HG02840 (cell line): ENCODE measurements around the gene KIF22.
A peak's percentile ranks its signal among the peaks of the same experiment; 100 is the strongest.
"Not testable (repeated sequence)": the region's sequence is repeated elsewhere in the genome, so short reads cannot be mapped to it uniquely, and the experiment has no call there.

Experiments
- ATAC-seq: cut with Tn5 transposase; IDR thresholded peaks from one replicate; pipeline ENCODE4 v1.9.1; 2021; ENCODE audit warnings: mild to moderate bottlenecking, moderate library complexity, moderate number of reproducible peaks; ENCODE audit not compliant: unreplicated experiment, low FRiP score

The KIF22 gene

DNA sequence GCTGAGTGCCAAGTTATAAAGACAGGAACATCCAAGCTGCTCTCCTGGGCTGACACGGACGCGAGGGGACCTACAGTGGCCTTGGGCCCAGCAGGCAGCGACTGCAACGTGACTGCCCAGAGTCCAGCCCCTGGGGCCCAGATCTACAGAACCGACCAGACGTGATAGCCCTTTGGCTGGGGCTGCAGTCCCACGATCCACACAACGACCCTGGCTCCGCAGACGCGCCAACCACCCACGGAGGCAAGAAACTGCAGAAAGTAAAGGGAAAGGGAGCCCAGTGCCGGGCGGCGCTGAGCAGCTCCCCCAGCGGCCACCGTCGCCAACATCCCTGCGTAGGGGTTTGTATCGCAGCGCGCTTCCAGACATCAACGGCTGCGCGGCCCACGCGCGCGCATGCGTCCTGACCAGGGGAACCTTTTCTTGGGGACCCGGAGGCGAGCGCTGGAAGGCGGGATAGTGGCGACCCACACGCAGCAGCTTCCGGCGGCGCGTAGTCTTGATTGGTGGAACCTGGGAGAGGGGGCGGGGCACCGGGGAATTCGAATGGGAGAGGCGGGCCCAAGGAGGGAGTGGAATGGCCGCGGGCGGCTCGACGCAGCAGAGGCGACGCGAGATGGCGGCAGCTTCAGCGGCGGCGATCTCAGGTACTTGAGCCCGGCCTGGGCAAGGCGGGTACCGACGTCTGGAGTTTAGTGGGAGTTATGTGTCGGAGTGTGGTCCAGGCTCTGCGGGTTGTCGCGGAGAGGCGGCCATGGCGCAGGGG is at the start of gene KIF22:
KIF22 (plus strand) TSS at position 569 of the 766 bp plus-strand sequence; CDS start at position 578, 9 bp downstream.
- ATAC-seq, result peak; percentile 88

DNA sequence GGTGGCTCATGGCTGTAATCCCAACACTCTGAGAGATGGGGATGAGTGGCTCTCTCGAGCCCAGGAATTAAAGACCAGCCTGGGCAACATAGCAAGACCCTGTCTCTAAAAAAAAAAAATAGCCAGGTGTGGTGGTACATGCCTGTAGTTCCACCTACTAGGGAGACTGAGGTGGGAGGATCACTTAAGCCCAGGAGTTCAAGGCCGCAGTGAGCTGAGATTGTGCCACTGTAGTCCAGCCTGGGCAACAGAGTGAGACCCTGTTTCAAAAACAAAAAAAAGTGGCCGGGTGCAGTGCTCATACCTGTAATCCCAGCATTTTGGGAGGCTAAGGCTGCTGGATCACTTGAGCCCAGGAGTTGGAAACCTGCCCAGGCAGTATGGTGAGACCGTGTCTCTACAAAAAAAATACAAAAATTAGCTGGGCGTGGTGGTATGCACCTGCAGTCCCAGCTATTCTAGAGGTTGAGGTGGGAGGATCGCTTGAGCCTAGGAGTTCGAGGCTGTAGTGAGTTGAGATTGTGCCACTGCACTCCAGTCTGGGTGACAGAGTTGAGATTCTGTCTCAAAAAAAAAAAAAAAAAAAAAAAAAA is 47.8 kb upstream of the KIF22 start:
- ATAC-seq, result no peak

DNA sequence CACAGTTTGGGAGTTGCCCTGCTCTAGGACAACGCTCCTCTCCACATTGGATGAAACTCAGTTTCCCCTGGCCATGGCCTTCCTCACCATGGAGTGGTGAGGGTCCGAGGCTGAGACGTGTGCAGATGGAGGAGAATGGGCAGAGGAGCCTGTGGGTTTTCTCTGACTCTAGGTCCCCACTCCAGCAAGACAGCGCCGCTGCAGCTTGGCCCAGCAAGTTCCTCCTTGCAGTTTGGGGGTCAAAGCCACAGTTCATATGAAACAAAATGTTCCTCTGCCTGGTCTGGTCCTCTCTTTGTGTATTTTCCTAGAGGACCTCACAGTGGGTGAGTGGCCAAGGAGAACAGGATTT is 47.1 kb upstream of the KIF22 start:
- ATAC-seq, result no peak

DNA sequence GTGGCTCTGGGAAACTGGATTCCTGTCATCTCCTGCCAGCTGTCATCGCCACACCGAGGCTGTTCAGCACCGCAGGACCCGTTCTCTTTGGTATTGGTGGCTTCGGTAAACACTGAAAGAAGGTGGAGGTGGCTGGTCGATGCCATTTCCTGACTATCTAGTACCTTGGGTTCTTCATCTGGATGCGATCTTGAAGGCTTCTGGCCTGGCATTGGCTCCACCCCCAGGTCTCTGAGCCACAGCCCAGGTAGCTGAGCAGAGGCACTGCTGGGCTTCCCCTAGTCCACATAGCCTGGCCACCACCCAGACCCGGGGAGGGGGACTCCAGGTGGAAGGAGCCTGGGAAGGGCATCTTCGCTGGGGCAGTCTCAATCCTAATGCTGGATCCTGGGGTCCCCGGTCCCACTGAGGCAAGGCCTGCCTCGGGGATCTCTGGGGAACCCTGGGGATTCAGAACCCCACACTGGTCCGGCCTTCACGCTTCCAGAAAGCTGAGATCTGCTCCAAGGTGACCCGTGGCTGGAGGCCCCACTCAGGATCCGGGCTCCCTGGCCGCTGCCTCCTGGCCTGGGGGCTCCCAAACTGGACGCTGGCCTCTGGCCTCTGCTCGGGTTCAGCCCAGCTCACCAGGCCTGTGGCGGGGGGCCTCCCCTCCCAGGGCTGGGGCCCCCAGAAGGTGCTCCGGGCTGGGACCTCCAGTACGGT is 46.6 kb upstream of the KIF22 start:
- ATAC-seq, result no peak

DNA sequence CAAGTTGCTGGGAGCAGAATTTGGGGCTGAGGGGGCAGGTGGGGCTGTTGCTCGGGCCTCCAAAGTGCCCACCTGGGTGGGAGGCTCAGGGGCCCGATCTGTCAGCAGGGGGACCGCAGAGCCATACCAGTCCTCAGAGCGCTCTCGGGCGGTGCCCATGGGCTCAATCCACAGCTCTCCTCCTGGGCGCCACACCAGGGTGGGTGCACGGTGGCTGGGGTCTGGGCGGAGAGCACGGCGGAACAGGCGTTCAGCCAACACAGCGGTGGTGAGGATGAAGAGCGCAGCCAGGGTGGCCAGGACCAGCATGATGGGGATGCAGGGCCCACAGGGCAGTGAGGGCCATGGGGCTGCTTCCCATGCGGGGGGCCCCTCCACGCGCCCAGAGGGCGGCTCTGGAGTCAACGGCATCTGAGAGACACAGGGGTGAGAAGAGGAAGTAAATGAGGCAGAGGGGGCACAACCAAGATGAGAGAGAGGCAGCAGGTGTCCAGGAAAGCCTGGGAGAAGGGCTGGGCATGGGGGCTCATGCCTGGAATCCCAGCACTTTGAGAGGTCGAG is 45.9 kb upstream of the KIF22 start:
- ATAC-seq, result no peak

DNA sequence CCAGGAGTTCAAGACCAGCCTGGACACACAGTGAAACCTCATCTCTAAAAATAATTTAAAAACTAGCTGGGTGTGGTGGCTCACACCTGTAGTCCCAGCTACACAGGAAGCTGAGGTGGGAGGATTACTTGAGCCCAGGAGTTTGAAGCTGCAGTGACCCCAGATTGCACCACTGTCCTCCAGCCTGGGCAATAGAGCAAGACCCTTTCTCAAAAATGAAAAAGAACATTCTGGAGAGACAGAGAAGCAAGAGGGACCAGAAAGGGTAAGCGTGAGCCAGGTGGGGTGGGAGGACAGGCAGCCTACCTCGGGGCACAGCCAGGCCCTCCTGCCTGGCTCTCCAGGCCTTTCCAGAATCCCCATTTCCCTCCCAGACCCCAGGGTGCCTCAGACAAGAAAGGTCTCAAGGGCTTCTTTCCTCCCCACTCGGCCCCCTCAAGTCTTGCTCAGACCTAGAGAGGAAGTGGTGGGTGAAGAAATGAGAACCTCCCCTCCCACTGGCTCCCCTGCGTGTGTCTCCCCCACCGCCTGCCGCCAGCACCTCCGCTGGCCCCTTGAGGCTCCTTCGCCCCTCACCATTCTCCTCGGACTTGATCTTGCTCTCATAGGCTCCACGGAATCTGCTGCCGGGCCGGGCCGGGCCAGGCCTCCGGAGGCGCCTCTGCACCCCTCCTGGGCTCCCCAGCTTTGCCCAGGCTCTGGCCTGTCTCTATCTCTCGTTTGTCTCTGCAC is 45.3 kb upstream of the KIF22 start:
- ATAC-seq, result no peak

DNA sequence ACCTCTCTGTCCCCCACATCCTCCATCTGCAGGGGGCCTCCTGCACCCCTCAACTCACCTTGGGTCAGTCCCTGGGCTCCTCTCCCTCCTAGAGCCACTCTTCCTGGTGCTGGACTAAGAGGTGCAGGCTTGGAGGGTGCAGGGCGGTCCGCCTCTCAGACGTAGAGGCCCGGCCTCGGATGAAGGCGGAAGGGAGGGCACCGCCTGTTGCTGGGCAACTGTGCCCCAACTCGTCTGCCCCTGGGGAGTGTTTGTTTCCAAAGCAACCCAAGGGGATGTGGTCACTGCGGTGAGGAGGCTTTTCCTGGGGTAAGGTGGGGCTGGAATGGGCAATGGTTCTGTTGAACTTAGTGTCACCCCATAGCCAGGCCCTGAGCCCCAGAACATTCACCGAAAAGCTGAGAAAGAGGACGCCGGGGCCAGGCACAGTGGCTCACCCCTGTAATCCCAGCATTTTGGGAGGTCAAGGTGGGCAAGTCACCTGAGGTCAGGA is 44.7 kb upstream of the KIF22 start, which contains the start of gene C16orf54:
C16orf54 (minus strand) TSS at position 138 of the 493 bp plus-strand sequence. CDS start 1,039 bp downstream, outside the sequence.
- ATAC-seq, result no peak

DNA sequence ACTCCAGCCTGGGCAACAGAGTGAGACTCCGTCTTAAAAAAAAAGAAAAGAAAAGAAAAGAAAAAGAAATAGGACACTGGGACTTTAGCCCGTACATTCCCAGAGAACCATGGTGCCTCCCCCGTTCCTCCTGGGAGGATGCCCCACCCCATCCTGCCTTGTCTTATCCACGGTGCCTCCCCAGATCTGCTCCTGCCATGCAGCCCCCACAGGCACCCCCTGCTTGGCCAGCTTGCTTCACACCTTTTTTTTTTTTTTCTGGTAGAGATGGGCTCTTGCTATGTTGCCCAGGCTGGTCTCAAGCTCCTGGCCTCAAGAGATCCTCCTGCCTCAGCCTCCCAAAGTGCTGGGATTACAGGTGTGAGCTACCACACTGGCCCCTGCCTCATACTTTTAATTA is 44.0 kb upstream of the KIF22 start:
- ATAC-seq, result not testable (repeated sequence)

DNA sequence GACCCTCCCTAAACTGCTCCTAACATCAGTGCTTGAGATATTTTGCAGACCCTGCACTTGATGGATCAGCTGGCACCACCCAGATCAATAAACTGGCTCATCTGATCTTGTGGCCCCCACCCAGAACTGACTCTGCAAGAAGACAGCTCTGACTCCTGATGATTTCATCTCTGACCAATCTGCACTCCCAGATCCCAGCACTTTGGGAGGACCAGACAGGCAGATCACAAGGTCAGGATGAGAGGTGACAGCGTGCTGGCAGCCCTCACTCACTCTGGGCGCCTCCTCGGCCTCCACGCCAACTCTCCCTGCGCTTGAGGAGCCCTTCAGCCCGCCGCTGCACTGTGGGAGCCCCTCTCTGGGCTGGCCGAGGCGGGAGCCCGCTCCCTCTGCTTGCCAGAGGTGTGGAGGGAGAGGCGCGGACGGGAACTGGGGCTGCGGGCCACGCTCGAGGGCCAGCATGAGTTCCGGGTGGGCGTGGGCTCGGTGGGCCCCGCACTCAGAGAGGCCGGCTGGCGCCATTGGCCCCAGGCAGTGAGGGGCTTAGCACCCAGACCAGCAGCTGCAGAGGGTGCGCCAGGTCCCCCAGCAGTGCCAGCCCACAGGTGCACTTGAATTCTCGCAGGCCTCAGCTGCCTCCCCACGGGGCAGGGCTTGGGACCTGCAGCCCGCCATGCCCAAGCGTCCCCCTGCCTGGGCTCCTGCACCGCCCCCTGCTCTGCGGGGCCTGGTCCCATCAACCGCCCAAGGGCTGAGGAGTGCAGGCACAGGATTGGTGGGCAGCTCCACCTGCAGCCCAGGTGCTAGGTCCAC is 42.4 kb upstream of the KIF22 start:
- ATAC-seq, result no peak

DNA sequence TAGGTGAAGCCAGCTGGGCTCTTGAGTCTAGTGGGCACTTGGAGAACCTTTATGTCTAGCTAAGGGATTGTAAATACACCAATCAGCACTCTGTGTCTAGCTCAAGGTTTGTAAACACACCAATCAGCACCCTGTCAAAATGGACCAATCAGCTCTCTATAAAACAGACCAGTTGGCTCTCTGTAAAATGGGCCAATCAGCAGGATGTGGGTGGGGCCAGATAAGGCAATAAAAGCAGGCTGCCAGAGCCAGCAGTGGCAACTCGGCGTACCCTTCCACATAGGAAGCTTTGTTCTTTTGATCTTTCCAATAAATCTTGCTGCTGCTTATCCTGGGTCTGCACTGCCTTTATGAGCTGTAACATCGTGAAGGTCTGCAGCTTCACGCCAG is 41.8 kb upstream of the KIF22 start:
- ATAC-seq, result not testable (repeated sequence)

DNA sequence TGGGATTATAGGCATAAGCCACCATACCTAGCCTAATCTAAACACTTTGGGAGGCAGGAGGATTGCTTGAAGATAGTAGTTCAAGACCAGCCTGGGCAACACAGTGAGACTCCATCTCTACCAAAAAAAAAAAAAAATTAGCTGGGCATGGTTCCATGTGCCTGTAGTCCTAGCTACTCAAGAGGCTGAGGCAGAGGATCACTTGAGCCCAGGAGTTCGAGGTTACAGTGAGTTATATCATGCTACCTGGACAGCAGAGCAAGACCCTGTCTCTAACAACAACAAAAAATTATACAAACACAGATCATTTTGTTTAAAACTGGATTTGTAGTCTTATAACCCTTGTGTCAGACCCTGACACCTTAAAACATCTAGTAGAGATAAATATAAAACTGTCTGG is 37.0 kb upstream of the KIF22 start:
- no peak for ATAC-seq

DNA sequence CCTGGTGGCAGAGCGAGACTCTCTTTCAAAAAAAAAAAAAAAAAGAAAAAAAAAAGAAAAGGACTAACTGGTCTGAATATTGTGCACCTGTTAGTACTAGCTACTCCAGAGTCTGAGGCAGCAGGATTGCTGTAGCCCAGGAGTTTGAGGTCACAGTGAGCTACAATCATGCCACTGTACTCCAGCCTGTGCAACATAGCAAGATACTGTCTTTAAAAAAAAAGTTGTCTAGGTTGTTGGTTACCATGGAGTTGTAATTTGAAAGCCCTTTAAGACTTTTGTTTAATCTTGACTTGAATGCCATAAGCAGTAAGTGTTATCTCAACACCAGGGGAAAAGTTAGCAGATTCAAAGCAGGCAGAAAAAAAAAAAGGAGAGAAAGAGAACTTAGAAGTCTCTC is 33.9 kb upstream of the KIF22 start:
- no peak for ATAC-seq

DNA sequence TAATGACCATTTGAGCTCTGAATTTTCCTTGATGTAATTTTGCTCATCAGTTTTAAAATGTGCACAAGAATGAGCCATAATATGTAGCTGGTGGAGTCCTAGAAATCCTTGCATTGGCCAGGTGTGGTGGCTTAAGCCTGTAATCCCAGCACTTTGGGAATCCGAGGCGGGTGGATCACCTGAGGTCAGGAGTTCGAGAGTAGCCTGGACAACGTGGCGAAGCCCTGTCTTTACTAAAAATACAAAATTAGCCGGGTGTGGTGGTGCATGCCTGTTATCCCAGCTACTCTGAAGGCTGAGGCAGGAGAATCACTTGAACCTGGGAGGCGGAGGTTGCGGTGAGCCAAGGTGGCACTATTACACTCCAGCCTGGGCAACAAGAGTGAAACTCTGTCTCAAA is 33.5 kb upstream of the KIF22 start:
- ATAC-seq, result not testable (repeated sequence)

DNA sequence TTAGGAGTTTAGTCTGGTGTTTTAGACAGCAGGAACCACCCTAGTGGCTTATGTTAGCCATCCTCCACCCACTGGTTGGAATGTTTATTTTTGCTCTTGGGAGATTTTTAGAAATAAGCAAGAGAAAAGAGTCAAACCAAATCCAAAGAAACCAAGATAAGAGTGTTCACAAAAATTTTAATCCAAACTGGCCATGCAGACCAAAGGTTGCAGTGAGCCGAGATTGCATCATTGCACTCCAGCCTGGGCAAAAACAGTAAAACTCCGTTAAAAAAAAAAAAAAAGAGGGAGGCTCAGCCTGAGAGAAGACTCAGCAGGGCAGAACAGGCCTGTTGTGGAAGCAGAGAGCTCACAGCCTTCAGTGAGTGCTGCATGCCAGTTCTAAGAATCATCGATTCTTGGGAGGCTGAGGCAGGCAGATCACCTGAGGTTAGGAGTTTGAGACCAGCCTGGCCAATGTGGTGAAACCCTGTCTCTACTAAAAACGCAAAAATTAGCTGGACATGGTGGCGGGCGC is 32.5 kb upstream of the KIF22 start:
- ATAC-seq, result no peak

DNA sequence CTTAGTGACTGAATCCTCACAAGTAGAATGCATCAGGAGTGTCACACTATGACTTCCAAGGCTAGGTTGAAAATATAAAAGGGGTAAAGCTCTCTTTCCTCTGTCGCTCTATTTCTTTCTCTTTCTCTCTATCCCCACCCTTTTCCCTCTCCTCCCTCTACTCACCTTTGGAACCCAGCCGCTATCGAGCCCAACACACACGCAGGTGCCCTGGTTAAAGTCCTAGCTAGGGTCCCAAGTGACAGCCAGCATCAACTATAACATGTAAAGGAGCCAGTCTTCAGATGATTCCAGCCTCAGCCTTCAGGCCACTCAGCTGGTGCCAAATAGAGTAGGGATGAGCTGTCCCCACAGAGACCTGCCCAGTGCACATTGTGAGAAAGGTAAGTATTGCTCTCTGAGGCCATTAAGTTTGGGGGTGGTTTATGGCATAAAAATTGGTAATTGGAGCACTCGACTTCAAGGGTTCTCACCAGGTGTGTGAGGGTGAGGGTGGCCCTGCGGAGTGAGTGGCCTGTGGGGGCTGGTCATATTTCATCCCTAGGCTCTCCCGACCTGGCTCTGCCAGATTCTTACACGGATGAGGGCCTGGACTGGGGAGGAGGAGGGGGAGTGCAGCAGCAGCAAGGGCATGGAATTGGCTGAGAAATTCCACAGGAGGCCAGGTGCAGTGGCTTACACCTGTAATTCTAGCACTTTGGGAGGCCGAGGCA is 29.8 kb upstream of the KIF22 start:
- no peak for ATAC-seq

DNA sequence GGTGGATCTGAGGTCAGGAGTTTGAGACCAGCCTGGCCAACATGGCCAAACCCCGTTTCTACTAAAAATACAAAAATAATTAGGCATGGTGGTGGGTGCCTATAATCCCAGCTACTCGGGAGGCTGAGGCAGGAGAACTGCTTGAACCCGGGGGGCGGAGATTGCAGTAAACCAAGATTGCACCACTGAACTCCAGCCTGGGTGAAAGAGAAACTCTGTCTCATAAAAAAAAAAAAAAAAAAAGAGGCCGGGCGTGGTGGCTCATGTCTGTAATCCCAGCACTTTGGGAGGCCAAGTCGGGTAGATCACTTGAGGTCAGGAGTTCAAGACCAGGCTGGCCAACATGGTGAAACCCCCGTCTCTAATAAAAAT is 29.3 kb upstream of the KIF22 start:
- not testable (repeated sequence) for ATAC-seq

DNA sequence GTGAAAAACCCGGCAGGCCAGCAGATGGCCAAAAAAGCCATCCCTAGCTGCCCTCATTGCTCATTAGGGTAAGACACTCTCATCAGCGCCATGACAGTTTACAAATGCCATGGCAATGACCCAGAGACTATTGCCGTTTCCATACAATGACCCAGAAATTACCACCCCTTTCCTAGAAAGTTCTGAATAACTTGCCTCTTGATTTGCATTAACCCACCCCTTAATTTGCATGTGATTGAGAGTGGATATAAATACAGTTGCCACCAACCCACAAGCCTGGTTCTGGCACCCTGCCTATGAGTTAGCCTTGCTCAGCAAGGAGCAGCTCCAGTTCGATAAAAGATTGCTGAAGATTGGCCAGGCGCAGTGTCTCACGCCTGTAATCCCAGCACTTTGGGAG is 28.7 kb upstream of the KIF22 start:
- ATAC-seq, result no peak

DNA sequence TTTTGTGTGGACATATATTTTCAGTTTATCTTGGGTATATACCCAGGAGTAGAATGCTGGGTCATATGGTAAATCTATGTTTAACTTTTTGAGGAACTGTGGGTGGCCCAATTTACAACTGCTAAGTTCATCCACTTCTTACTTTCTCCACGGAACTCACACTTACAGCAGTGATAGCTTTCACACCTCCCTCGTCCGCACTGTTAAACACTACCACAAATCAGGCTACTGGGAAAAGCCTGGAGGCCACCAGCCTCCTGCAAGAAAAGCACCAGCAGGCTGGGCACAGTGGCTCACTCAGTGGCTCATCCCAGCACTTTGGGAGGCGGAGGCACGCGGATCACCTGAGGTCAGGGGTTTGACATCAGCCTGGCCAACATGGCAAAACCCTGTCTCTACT is 27.2 kb upstream of the KIF22 start:
- ATAC-seq, result no peak
